LNCaP clone FGC (cell line): ENCODE results near the gene MAMDC2.

ENCODE experiments used
- DNase-seq: peaks from one replicate; pipeline ENCODE4 v3.0.0-alpha.2; 2011; ENCODE audit warnings: low read depth
- H3K4me3 ChIP-seq: 2 replicates; pipeline ENCODE4 v1.5.1; 2011; ENCODE audit warnings: mild to moderate bottlenecking, low read depth, low read length, control low read depth
- CTCF ChIP-seq: IDR thresholded peaks from 2 replicates; pipeline ENCODE4 v1.5.1; 2012; ENCODE audit warnings: mild to moderate bottlenecking; ENCODE audit not compliant: control insufficient read depth, insufficient read depth; ENCODE audit errors: extremely low read depth

MAMDC2 gene

GRCh38 chr9:70060883-70061507 lies 17.3 kb downstream of the MAMDC2 start:
- no peak for TF ChIP-seq CTCF
- H3K4me3 ChIP-seq = no peak overlapping the region
- no peak for DNase-seq

- DNase-seq = no peak
- H3K4me3 ChIP-seq = no peak overlapping the region
- TF ChIP-seq CTCF = no peak
Measured at GRCh38 chr9:70061776-70062175, 18.1 kb downstream of the MAMDC2 start.

GRCh38 chr9:70064496-70064895 lies 20.8 kb downstream of the MAMDC2 start:
- no peak for DNase-seq
- no peak for TF ChIP-seq CTCF
- H3K4me3 ChIP-seq = no peak overlapping the region

GRCh38 chr9:70065572-70065971 lies 21.9 kb downstream of the MAMDC2 start:
- H3K4me3 ChIP-seq = no peak overlapping the region
- TF ChIP-seq CTCF = no peak
- DNase-seq = no peak

GRCh38 chr9:70066418-70066817 lies 22.8 kb downstream of the MAMDC2 start:
- no peak for DNase-seq
- TF ChIP-seq CTCF = no peak

GRCh38 chr9:70066874-70067273 lies 23.2 kb downstream of the MAMDC2 start:
- no peak for TF ChIP-seq CTCF
- DNase-seq = no peak
- H3K4me3 ChIP-seq = no peak overlapping the region

More at GRCh38 chr9:70066418-70066817, 22.8 kb downstream of the MAMDC2 start:
- no peak overlapping the region for H3K4me3 ChIP-seq

GRCh38 chr9:70069704-70070103 lies 26.1 kb downstream of the MAMDC2 start:
- H3K4me3 ChIP-seq = no peak overlapping the region
- no peak for DNase-seq
- TF ChIP-seq CTCF = no peak
